Liver (tissue), 9 donors: ENCODE data around the gene FMC1. TPM values are rescaled to one million over a fixed set of nuclear protein-coding genes. Genes with fewer than 3 reads are reported as not detected.
"Not testable (repeated sequence)": the region's sequence is repeated elsewhere in the genome, so short reads cannot be mapped to it uniquely, and the experiment has no call there.

Experiments
- DNase-seq: peaks from one replicate; pipeline ENCODE4 v3.0.0-alpha.2; 2017; ENCODE audit warnings: low spot score
- H3K27ac ChIP-seq, 2 donors: one replicate each; pipeline ENCODE4 v1.7.0; 2013; ENCODE audit warnings: inconsistent platforms in 2 of 2, low read length in 2 of 2, control low read depth in 1 of 2, low read depth in 1 of 2, mild to moderate bottlenecking in 1 of 2
- H3K27me3 ChIP-seq, 4 donors: one replicate each; pipeline versions ENCODE4 v1.6.1 to v1.7.0; 2013; ENCODE audit warnings: low read length in 3 of 4, inconsistent platforms in 1 of 4, mild to moderate bottlenecking in 1 of 4, moderate library complexity in 1 of 4; ENCODE audit not compliant: control insufficient read depth in 4 of 4, insufficient read depth in 4 of 4
- H3K36me3 ChIP-seq, 4 donors: one replicate each; pipeline versions ENCODE4 v1.6.1 to v1.7.0; 2013; ENCODE audit warnings: low read length in 3 of 4, mild to moderate bottlenecking in 3 of 4, low read depth in 1 of 4, moderate library complexity in 1 of 4; ENCODE audit not compliant: control insufficient read depth in 4 of 4, insufficient read depth in 3 of 4
- H3K4me1 ChIP-seq, 4 donors: one replicate each; pipeline versions ENCODE4 v1.6.1 to v1.7.0; 2013; ENCODE audit warnings: low read length in 3 of 4, mild to moderate bottlenecking in 3 of 4, moderate library complexity in 1 of 4; ENCODE audit not compliant: control insufficient read depth in 4 of 4, insufficient read depth in 4 of 4
- H3K4me3 ChIP-seq, 3 donors: one replicate each; pipeline versions ENCODE4 v1.6.1 to v1.7.0; 2013; ENCODE audit warnings: low read length in 3 of 3, control low read depth in 1 of 3, low read depth in 1 of 3, mild to moderate bottlenecking in 1 of 3
- H3K9ac ChIP-seq, 2 donors: one replicate each; pipeline ENCODE4 v1.7.0; 2013; ENCODE audit warnings: low read length in 2 of 2, mild to moderate bottlenecking in 2 of 2, moderate library complexity in 2 of 2, control low read depth in 1 of 2, low read depth in 1 of 2
- H3K9me3 ChIP-seq, 4 donors: one replicate each; pipeline versions ENCODE4 v1.6.1 to v1.7.0; 2013; ENCODE audit warnings: low read length in 3 of 4; ENCODE audit not compliant: control insufficient read depth in 4 of 4
- ATF3 ChIP-seq: IDR thresholded peaks from 2 replicates; pipeline ENCODE4 v1.6.1; 2016; ENCODE audit warnings: antibody characterized with exemption
- EGR1 ChIP-seq, 2 donors: IDR thresholded peaks; 2 replicates each; pipeline ENCODE4 v1.6.1; 2016 to 2018; ENCODE audit warnings: antibody characterized with exemption in 2 of 2, low read depth in 2 of 2
- FOXA1 ChIP-seq: IDR thresholded peaks from 2 replicates; pipeline ENCODE4 v1.6.1; 2016; ENCODE audit warnings: antibody characterized with exemption
- FOXA2 ChIP-seq: IDR thresholded peaks from 2 replicates; pipeline ENCODE4 v1.6.1; 2016; ENCODE audit warnings: antibody characterized with exemption
- GABPA ChIP-seq, 2 donors: IDR thresholded peaks in 1 of 2; conservative IDR thresholded peaks in 1 of 2; 2 replicates each; pipeline ENCODE4 v1.6.1; 2016; ENCODE audit warnings: antibody characterized with exemption in 2 of 2, mild to moderate bottlenecking in 1 of 2, moderate library complexity in 1 of 2
- HNF4A ChIP-seq, 2 donors: conservative IDR thresholded peaks; 2 replicates each; pipeline ENCODE4 v1.6.1; 2016; ENCODE audit warnings: antibody characterized with exemption in 2 of 2, mild to moderate bottlenecking in 2 of 2
- HNF4G ChIP-seq: IDR thresholded peaks from 2 replicates; pipeline ENCODE4 v1.6.1; 2016; ENCODE audit warnings: antibody characterized with exemption
- NR2F2 ChIP-seq: IDR thresholded peaks from 2 replicates; pipeline ENCODE4 v1.6.1; 2016; ENCODE audit warnings: antibody characterized with exemption
- RAD21 ChIP-seq, 2 donors: IDR thresholded peaks; 2 replicates each; pipeline ENCODE4 v1.6.1; 2016; ENCODE audit warnings: antibody characterized with exemption in 2 of 2, mild to moderate bottlenecking in 2 of 2
- REST ChIP-seq: IDR thresholded peaks from 2 replicates; pipeline ENCODE4 v1.6.1; 2016; ENCODE audit warnings: antibody characterized with exemption, mild to moderate bottlenecking
- SP1 ChIP-seq: IDR thresholded peaks from 2 replicates; pipeline ENCODE4 v1.6.1; 2018; ENCODE audit warnings: antibody characterized with exemption, mild to moderate bottlenecking
- YY1 ChIP-seq: IDR thresholded peaks from 2 replicates; pipeline ENCODE4 v1.6.1; 2016; ENCODE audit warnings: antibody characterized with exemption, mild to moderate bottlenecking
- ZBTB33 ChIP-seq: IDR thresholded peaks from 2 replicates; pipeline ENCODE4 v1.6.1; 2016; ENCODE audit warnings: antibody characterized with exemption
- WGBS: extraction: QIAGEN DNeasy Blood & Tissue Kit; methylation state at CpG from one replicate; pipeline ENCODE4 v1.1.7; 2013; 5-methylcytosine and 5-hydroxymethylcytosine counted together
- polyA plus RNA-seq, 2 donors: library from polyadenylated mRNA; stranded (reverse) in 1 of 2; unstranded in 1 of 2; fragments of 200-250 nt in 1 of 2; fragments of >200 nt in 1 of 2; fragmentation: Nextera tagmentation in 1 of 2; extraction: Ambion mirVana in 1 of 2; gene quantifications; one replicate each; pipeline versions ENCODE4 v1.2.1 to v1.2.3, GENCODE V29; 2013 to 2015
- total RNA-seq, 2 donors: library from RNA; depleted of rRNA; stranded (reverse); fragments of >200 nt; gene quantifications; one replicate each; pipeline ENCODE4 v1.2.3, GENCODE V29; 2014
- TF ChIP-seq, protein P1 (sequence below): fragments of 150-350 bp; IDR thresholded peaks from 2 replicates; pipeline ENCODE4 v1.5.1; 2017; ENCODE audit warnings: improper control_type of control experiment, low read depth, low read length; ENCODE audit not compliant: missing input control
- TF ChIP-seq, protein P2 (sequence below): IDR thresholded peaks from 2 replicates; pipeline ENCODE4 v1.6.1; 2016; ENCODE audit warnings: antibody characterized with exemption
- donor health status: healthy.
- donor health status: healthy.
- donor health status: healthy.
- donor health status: healthy.
- donor health status: healthy.

The FMC1 gene
- total and polyA plus RNA-seq, 4 donors, result 5.5 to 76.3 (median 10.5) TPM

DNA sequence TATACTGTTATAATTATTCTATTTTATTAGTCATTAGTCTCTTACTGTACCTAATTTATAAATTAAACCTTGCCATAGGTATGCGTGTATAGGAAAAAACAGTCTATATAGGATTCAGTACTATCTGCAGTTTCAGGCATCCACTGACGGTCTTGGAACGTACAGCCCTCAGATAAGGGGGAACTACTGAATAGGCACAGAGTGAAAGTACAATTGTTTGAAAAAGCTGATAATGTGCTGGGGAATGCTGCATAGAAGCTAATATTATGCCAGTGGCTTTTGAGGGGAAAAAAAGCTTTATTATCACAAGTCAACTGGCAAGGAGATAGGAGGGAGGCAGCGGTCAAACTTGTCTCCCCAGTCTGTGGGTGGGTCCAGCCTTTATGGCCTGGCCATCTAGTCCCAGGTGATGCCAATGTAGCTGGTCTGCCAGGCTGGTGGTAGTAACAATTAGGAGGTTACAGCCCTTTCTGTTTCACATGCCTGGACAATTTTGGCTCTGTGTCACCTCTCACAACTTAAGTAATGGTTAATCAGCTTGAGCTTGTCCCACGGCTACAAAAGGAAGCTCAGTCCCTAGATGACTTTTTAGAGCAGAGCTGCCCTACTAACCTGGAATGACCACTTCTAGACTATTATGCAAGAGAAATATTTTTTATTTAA lies 8.3 kb upstream of the FMC1 start:
- no peak overlapping the region for H3K27ac ChIP-seq
- no peaks in the 10 kb centered on the region for H3K27me3 ChIP-seq
- no peak for DNase-seq
- H3K4me3 ChIP-seq, result no peak overlapping the region
- no peaks in the 10 kb centered on the region for H3K36me3 ChIP-seq
- TF ChIP-seq, protein P1, sequence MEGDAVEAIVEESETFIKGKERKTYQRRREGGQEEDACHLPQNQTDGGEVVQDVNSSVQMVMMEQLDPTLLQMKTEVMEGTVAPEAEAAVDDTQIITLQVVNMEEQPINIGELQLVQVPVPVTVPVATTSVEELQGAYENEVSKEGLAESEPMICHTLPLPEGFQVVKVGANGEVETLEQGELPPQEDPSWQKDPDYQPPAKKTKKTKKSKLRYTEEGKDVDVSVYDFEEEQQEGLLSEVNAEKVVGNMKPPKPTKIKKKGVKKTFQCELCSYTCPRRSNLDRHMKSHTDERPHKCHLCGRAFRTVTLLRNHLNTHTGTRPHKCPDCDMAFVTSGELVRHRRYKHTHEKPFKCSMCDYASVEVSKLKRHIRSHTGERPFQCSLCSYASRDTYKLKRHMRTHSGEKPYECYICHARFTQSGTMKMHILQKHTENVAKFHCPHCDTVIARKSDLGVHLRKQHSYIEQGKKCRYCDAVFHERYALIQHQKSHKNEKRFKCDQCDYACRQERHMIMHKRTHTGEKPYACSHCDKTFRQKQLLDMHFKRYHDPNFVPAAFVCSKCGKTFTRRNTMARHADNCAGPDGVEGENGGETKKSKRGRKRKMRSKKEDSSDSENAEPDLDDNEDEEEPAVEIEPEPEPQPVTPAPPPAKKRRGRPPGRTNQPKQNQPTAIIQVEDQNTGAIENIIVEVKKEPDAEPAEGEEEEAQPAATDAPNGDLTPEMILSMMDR, result no peak
- no peak for TF ChIP-seq ZBTB33
- no peak overlapping the region for H3K9ac ChIP-seq
- H3K9me3 ChIP-seq, result no peaks in the 10 kb centered on the region
- H3K4me1 ChIP-seq, result no peaks in the 10 kb centered on the region
- 74% methylated on average over 5 of the region's 5 CpGs for WGBS

GRCh38 chr7:139333443-139333842 lies 7.7 kb upstream of the FMC1 start:
- not testable (repeated sequence) for H3K4me3 ChIP-seq, H3K36me3 ChIP-seq, H3K9me3 ChIP-seq, H3K27me3 ChIP-seq, H3K4me1 ChIP-seq, H3K27ac ChIP-seq, DNase-seq, H3K9ac ChIP-seq
- 94% methylated on average over 13 of the region's 13 CpGs for WGBS

DNA sequence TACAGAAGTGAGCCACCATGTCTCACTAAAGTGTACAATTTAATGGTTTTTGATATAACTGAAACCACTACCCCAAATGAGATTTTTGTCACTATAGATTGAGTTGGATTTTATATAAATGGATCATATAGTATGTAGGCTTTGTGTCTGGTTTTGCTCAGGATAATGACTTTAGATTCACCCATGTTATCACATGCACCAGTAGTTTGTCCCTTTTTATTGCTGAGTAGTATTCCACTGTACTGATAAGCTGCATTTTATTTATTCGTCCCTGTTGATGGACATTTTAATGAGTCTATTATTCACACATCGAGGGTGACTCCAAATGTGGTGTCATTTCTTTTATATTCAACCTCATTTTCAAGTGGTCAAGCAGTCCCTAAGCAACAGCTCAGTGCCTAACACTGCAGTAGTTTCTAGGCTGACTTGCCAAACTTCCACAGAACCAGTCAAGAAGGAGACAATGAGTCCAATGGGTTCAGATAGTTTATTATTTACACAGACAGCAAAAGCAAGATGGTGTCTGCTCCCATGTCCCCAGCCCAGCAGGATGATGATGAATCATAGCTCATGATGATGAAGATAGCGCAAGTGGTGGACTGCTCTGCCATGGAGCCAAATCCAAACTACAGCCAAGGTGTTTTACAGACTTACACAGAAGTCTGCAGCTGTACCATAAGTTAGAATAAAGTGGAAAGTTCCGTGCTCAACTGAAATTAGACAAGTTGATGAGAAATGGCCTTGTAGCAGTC lies 6.6 kb upstream of the FMC1 start:
- DNase-seq, result no peak
- WGBS, result 93% methylated on average over 4 of the region's 4 CpGs
- no peak for TF ChIP-seq RAD21 (IDR thresholded peaks at IDR 0.05)
- no peak for TF ChIP-seq ATF3
- TF ChIP-seq HNF4G, result no peak
- TF ChIP-seq GABPA (IDR thresholded peaks at IDR 0.05 in 1 of 2, conservative IDR thresholded peaks at IDR 0.05 in 1 of 2), result no peak
- no peak for TF ChIP-seq FOXA1
- no peak for TF ChIP-seq YY1
- no peak for TF ChIP-seq REST
- no peak for TF ChIP-seq NR2F2
- TF ChIP-seq EGR1 (IDR thresholded peaks at IDR 0.05; ENCODE audit: low read depth in 2 of 2), result no peak
- TF ChIP-seq, protein P2, sequence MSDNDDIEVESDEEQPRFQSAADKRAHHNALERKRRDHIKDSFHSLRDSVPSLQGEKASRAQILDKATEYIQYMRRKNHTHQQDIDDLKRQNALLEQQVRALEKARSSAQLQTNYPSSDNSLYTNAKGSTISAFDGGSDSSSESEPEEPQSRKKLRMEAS, result no peak
- TF ChIP-seq SP1, result no peak
- TF ChIP-seq FOXA2, result no peak
- TF ChIP-seq HNF4A (conservative IDR thresholded peaks at IDR 0.05), result no peak
- TF ChIP-seq ZBTB33, result no peak

More for the DNA sequence above, 6.6 kb upstream of the FMC1 start:
- Histone ChIP-seq H3K27me3 (no peaks in the 10 kb centered on the region), H3K36me3 (no peaks in the 10 kb centered on the region), H3K27ac (no peak overlapping the region), H3K9ac (no peak overlapping the region), H3K4me3 (no peak overlapping the region), H3K9me3 (no peaks in the 10 kb centered on the region), H3K4me1 (no peaks in the 10 kb centered on the region)
